Adipocyte (in vitro differentiated cells): ENCODE data around the gene KDF1.

Experiments
- DNase-seq: peaks from one replicate; pipeline ENCODE4 v3.0.0-alpha.2; 2015; ENCODE audit warnings: low read depth
- H3K27me3 ChIP-seq: replicated peaks from 2 replicates; pipeline ENCODE4 v1.7.0; 2013; ENCODE audit warnings: mild to moderate bottlenecking, low read length, moderate library complexity; ENCODE audit not compliant: control insufficient read depth, insufficient read depth
- H3K36me3 ChIP-seq: 2 replicates; pipeline ENCODE4 v1.7.0; 2013; ENCODE audit warnings: low read length, mild to moderate bottlenecking, moderate library complexity; ENCODE audit not compliant: control insufficient read depth, insufficient read depth, severe bottlenecking
- H3K4me1 ChIP-seq: 2 replicates; pipeline ENCODE4 v1.7.0; 2013; ENCODE audit warnings: mild to moderate bottlenecking, low read length, moderate library complexity; ENCODE audit not compliant: control insufficient read depth, insufficient read depth
- H3K4me3 ChIP-seq: 2 replicates; pipeline ENCODE4 v1.7.0; 2013; ENCODE audit warnings: mild to moderate bottlenecking, low read length, moderate library complexity
- H3K9ac ChIP-seq: 2 replicates; pipeline ENCODE4 v1.7.0; 2013; ENCODE audit warnings: mild to moderate bottlenecking, low read length, moderate library complexity
- H3K9me3 ChIP-seq: 2 replicates; pipeline ENCODE4 v1.7.0; 2013; ENCODE audit warnings: mild to moderate bottlenecking, low read length, moderate library complexity; ENCODE audit not compliant: control insufficient read depth

The KDF1 gene

GRCh38 chr1:26923711-26924110 lies 36.6 kb downstream of the KDF1 start:
- H3K36me3 ChIP-seq, result peaks cover 45% of the 10 kb centered on the region
- peaks cover 18% of the 10 kb centered on the region for H3K4me1 ChIP-seq
- H3K9ac ChIP-seq, result no peak overlapping the region
- no peaks in the 10 kb centered on the region for H3K9me3 ChIP-seq
- no peak overlapping the region for H3K4me3 ChIP-seq
- DNase-seq, result no peak
- H3K27me3 ChIP-seq, result no peaks in the 10 kb centered on the region

GRCh38 chr1:26922901-26923300 lies 37.4 kb downstream of the KDF1 start:
- peak overlapping the region; percentile 93 for H3K4me3 ChIP-seq
- peak overlapping the region; percentile 96 for H3K9ac ChIP-seq
- H3K36me3 ChIP-seq, result peaks cover 37% of the 10 kb centered on the region
- H3K4me1 ChIP-seq, result peaks cover 18% of the 10 kb centered on the region
- H3K27me3 ChIP-seq, result no peaks in the 10 kb centered on the region
- H3K9me3 ChIP-seq, result no peaks in the 10 kb centered on the region
- DNase-seq, result no peak

- Histone ChIP-seq H3K9me3 (no peaks in the 10 kb centered on the region), H3K9ac (peak overlapping the region; percentile 96), H3K4me1 (peaks cover 18% of the 10 kb centered on the region), H3K36me3 (peaks cover 32% of the 10 kb centered on the region), H3K4me3 (peak overlapping the region; percentile 93), H3K27me3 (no peaks in the 10 kb centered on the region)
- DNase-seq, result no peak
Observed at GRCh38 chr1:26922431-26922729, 37.9 kb downstream of the KDF1 start.

DNA sequence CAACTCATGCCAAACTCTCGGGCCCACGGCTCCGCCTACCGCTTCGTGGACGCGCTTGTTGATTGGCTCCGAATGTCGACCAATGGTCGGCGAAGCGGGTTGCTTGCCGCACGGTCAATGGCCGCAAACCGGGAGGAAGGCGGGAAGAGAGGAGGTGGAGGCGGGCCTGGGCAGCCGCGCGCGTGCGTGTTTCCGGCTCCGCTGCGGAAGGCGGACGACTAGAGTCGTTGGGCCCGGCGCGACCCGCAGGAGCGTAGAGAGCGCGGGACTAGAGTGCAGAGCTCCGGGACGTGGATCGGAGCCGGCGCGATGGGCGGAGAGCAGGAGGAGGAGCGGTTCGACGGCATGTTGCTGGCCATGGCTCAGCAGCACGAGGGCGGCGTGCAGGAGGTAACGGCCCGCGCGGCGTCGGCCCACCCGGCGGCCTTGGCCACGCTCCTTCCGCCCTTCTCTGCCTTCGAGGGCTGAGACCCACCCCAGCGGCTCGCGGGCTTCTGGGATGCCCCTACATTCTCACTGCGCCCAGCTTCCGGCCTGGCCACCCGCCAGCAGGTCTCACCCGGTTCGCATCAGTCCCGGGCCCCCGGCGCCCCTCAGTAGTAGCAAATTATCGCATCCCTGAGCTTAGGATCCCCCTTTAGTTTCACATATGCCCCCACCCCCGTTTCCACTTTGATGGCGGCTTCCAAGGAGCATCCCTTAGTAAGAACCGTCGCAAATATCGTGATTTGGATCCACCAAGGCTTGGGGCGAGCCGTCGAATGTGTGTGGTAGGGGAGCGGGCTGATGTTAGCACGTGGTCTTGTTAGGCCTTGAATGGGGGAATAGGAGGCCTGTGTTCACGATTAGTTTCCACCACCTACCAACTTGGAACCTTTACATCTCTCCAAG lies 38.5 kb downstream of the KDF1 start, which contains the start of gene NUDC:
Gene NUDC, plus strand, starts transcription at position 204 of the 891 bp plus-strand sequence. Its CDS starts 106 bp downstream, at position 310.
- DNase-seq, result peak; percentile 99
- no peaks in the 10 kb centered on the region for H3K9me3 ChIP-seq
- H3K4me1 ChIP-seq, result peaks cover 18% of the 10 kb centered on the region
- H3K9ac ChIP-seq, result peak within 1 kb of the TSS; percentile 96
- H3K27me3 ChIP-seq, result no peaks in the 10 kb centered on the region
- H3K4me3 ChIP-seq, result peak within 1 kb of the TSS; percentile 93
- peaks cover 27% of the 10 kb centered on the region for H3K36me3 ChIP-seq

GRCh38 chr1:26921126-26921539 lies 39.1 kb downstream of the KDF1 start:
- peak overlapping the region; percentile 93 for H3K4me3 ChIP-seq
- DNase-seq, result no peak
- peaks cover 18% of the 10 kb centered on the region for H3K4me1 ChIP-seq
- peak overlapping the region; percentile 96 for H3K9ac ChIP-seq
- peaks cover 20% of the 10 kb centered on the region for H3K36me3 ChIP-seq
- H3K27me3 ChIP-seq, result no peaks in the 10 kb centered on the region
- H3K9me3 ChIP-seq, result no peaks in the 10 kb centered on the region

DNA sequence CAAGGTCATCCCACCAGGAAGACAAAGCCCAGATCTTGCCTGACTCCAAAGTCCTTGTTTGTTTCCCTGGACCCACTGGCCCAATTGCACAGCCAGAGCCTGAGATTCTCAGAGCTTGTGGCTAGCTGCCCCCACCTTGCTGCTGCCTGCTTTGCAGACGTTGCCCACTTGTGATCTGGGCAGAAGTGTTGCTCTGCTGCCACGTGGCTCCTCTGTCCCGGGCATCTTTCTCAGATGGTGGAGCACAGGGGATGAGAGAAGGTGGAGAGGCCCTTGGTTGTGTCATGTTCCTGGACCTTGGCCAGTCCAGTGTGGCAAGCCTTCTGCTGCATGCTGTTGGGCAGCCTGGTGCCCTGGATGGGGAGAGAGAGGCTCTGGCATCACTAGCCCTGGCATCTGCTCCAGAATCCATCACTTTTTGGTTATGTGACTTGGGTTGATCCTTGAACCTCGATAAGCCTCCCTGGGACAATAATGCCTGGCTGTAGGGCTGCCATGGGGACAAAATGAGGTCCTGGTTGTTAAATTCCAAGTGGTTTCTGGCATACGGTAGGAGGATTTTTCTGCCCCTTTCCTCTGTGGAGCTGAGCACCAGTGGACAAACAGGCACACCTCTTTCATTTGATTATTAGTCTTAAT lies 44.9 kb downstream of the KDF1 start:
- no peak overlapping the region for H3K4me3 ChIP-seq
- H3K4me1 ChIP-seq, result no peaks in the 10 kb centered on the region
- no peaks in the 10 kb centered on the region for H3K9me3 ChIP-seq
- no peak for DNase-seq
- H3K27me3 ChIP-seq, result no peaks in the 10 kb centered on the region
- no peak overlapping the region for H3K9ac ChIP-seq
- no peaks in the 10 kb centered on the region for H3K36me3 ChIP-seq

DNA sequence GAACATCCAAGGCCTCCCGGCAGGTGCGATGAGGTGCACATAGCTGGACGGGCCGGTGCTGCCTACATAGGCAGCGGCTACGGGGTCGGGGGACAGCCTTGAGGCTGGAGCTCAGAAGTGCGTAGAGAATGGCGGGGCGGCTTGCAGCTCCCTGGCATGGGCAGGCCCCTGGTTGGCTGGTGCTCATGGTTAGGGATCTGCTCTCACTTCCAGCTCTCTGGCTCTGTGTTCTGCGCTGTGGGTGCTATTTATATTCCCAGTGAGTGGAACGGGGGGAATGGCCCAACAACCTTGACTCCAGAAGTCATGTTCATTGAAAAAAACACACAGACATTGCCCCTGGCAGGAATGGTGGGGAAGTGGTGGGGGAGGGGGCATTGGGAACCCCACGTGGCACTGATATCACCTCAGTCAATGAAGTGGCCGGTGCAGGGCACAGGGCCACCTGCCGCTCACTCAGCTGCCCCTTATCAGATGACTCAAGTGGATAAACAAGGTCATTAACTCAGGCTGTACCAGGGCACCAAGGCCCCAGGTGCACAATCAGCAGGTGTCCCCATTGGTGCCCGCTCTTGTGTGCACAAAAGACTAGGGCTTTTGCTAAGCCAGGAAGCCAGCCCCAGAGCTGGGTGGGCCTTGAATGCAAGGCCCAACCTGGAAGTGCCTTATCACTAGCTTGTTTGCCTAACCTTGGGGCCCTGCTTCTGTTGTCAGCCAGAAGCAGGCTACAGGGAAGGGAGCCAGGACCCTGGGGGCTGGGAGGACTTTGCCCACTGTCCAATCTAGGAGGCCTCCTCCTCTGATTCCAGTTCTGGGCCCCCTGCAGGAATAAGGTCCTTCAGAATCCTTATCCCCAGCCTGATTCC lies 46.3 kb downstream of the KDF1 start, which contains the start of gene NR0B2:
Gene NR0B2, minus strand, starts transcription at position 222 of the 866 bp plus-strand sequence. Its CDS starts 35 bp downstream, at position 187.
- H3K4me1 ChIP-seq, result no peaks in the 10 kb centered on the region
- H3K9me3 ChIP-seq, result no peaks in the 10 kb centered on the region
- H3K4me3 ChIP-seq, result no peak within 1 kb of the TSS
- no peaks in the 10 kb centered on the region for H3K27me3 ChIP-seq
- no peak within 1 kb of the TSS for H3K9ac ChIP-seq
- no peak for DNase-seq
- H3K36me3 ChIP-seq, result no peaks in the 10 kb centered on the region

DNA sequence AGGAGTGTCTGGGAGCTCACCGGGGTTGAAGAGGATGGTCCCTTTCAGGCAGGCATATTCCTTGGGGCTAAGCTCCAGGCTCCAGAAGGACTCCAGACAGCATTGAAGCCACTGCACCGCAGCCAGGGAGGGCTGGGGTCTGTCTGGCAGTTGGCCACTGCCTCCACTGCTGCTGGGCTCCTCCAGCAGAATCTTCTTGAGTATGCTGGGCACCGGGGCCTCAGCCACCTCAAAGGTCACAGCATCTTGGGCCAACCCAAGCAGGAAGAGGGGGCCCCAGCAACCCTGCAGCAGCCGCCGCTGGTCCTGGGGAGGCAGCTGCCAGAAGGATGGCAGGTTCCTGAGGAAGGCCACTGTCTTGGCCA lies 46.9 kb downstream of the KDF1 start:
- Histone ChIP-seq H3K4me1 (no peaks in the 10 kb centered on the region), H3K9me3 (no peaks in the 10 kb centered on the region), H3K4me3 (no peak overlapping the region), H3K36me3 (no peaks in the 10 kb centered on the region), H3K27me3 (no peaks in the 10 kb centered on the region), H3K9ac (no peak overlapping the region)
- DNase-seq, result no peak

GRCh38 chr1:26912147-26912490 lies 48.1 kb downstream of the KDF1 start:
- Histone ChIP-seq H3K9ac (no peak overlapping the region), H3K27me3 (no peaks in the 10 kb centered on the region), H3K4me1 (no peaks in the 10 kb centered on the region), H3K36me3 (no peaks in the 10 kb centered on the region), H3K9me3 (no peaks in the 10 kb centered on the region), H3K4me3 (no peak overlapping the region)
- DNase-seq, result no peak

GRCh38 chr1:26911399-26912146 lies 48.7 kb downstream of the KDF1 start:
- Histone ChIP-seq H3K36me3 (no peaks in the 10 kb centered on the region), H3K27me3 (no peaks in the 10 kb centered on the region), H3K4me1 (no peaks in the 10 kb centered on the region), H3K9me3 (no peaks in the 10 kb centered on the region), H3K4me3 (no peak overlapping the region), H3K9ac (no peak overlapping the region)
- DNase-seq, result no peak
